Loucy (cell line): ENCODE measurements around the gene LACTBL1.

Experiments
- H2AFZ ChIP-seq: fragments of 200-600 bp; sonication (generic); 2 replicates; pipeline ENCODE4 v1.6.0; 2016; ENCODE audit warnings: antibody characterized with exemption, mild to moderate bottlenecking, low read length, moderate library complexity
- H3F3A ChIP-seq: fragments of 200-600 bp; 2 replicates; pipeline ENCODE4 v1.6.0; 2016; ENCODE audit warnings: antibody characterized with exemption, low read depth, mild to moderate bottlenecking
- H3K27me3 ChIP-seq: fragments of 200-600 bp; sonication (generic); 2 replicates; pipeline ENCODE4 v1.6.1; 2014; ENCODE audit warnings: low read length, mild to moderate bottlenecking; ENCODE audit not compliant: insufficient read depth, poor library complexity, severe bottlenecking
- H3K36me3 ChIP-seq: fragments of 200-600 bp; sonication (generic); 2 replicates; pipeline ENCODE4 v1.6.1; 2016; ENCODE audit warnings: low read length; ENCODE audit not compliant: insufficient read depth
- H3K4me1 ChIP-seq: fragments of 200-600 bp; sonication (generic); 2 replicates; pipeline ENCODE4 v1.5.1; 2014; ENCODE audit warnings: low read length, mild to moderate bottlenecking; ENCODE audit not compliant: insufficient read depth, poor library complexity, severe bottlenecking
- H3K4me2 ChIP-seq: fragments of 200-600 bp; sonication (generic); 2 replicates; pipeline ENCODE4 v1.6.0; 2014; ENCODE audit warnings: antibody characterized with exemption, low read length, low read depth, mild to moderate bottlenecking; ENCODE audit not compliant: poor library complexity, severe bottlenecking
- H3K4me3 ChIP-seq: fragments of 200-600 bp; sonication (generic); 2 replicates; pipeline ENCODE4 v1.5.1; 2014; ENCODE audit warnings: low read length, mild to moderate bottlenecking, mixed read lengths; ENCODE audit not compliant: poor library complexity, severe bottlenecking
- H3K79me2 ChIP-seq: fragments of 200-600 bp; sonication (generic); 2 replicates; pipeline ENCODE4 v1.6.1; 2014; ENCODE audit warnings: low read length; ENCODE audit not compliant: insufficient read depth
- H3K9ac ChIP-seq: fragments of 200-600 bp; sonication (generic); 2 replicates; pipeline ENCODE4 v1.6.0; 2014; ENCODE audit warnings: mild to moderate bottlenecking, low read depth, low read length, moderate library complexity; ENCODE audit not compliant: poor library complexity, severe bottlenecking
- H3K9me2 ChIP-seq: fragments of 200-600 bp; sonication (generic); replicated peaks from 2 replicates; pipeline ENCODE4 v1.6.1; 2016; ENCODE audit warnings: low read depth, low read length, mixed read lengths
- H3K9me3 ChIP-seq: fragments of 200-600 bp; sonication (generic); 2 replicates; pipeline ENCODE4 v1.6.1; 2014; ENCODE audit warnings: mild to moderate bottlenecking, antibody characterized with exemption, low read length, low read depth; ENCODE audit not compliant: insufficient read depth
- H4K20me1 ChIP-seq: fragments of 200-600 bp; sonication (generic); 2 replicates; pipeline ENCODE4 v1.6.0; 2014; ENCODE audit warnings: antibody characterized with exemption, low read length, mild to moderate bottlenecking; ENCODE audit not compliant: insufficient read depth, poor library complexity, severe bottlenecking
- EZH2phosphoT487 ChIP-seq: fragments of 200-600 bp; IDR thresholded peaks from 2 replicates; pipeline ENCODE4 v1.6.1; 2018; ENCODE audit warnings: antibody characterized with exemption, mild to moderate bottlenecking, moderate library complexity, borderline replicate concordance
- TF ChIP-seq, protein P1 (sequence below): fragments of 200-600 bp; sonication (generic); conservative IDR thresholded peaks from 2 replicates; pipeline ENCODE4 v1.5.1; 2014; ENCODE audit warnings: mild to moderate bottlenecking, antibody characterized with exemption, low read length

LACTBL1 gene

DNA sequence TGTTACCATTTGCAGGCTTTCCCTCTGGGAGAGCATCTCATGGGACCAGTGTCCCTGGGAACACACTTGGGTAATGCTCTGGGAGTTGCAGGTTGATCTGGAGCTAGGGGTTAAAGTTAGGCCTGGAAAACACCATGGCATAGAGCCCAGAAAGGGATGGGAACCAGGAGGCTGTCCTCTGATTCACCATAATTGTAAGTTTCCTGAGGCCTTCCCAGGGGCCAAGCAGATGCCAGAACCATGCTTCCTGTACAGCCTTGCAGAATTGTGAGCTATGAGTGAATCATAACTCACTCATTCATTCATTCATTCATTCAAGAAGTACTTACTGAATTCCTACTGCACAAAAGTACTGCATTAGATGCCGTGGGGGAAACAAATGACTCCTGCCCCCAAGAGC lies 50.0 kb downstream of the LACTBL1 start:
- Histone ChIP-seq H3K4me3 (no peak overlapping the region), H4K20me1 (no peaks in the 10 kb centered on the region), H3F3A (no peaks in the 10 kb centered on the region), H3K27me3 (no peaks in the 10 kb centered on the region), H3K9ac (no peak overlapping the region), H3K36me3 (no peaks in the 10 kb centered on the region), H2AFZ (no peak overlapping the region), H3K4me1 (no peaks in the 10 kb centered on the region), H3K9me2 (no peaks in the 10 kb centered on the region), H3K9me3 (no peaks in the 10 kb centered on the region), H3K79me2 (no peaks in the 10 kb centered on the region), H3K4me2 (no peak overlapping the region)
- TF ChIP-seq, protein P1, sequence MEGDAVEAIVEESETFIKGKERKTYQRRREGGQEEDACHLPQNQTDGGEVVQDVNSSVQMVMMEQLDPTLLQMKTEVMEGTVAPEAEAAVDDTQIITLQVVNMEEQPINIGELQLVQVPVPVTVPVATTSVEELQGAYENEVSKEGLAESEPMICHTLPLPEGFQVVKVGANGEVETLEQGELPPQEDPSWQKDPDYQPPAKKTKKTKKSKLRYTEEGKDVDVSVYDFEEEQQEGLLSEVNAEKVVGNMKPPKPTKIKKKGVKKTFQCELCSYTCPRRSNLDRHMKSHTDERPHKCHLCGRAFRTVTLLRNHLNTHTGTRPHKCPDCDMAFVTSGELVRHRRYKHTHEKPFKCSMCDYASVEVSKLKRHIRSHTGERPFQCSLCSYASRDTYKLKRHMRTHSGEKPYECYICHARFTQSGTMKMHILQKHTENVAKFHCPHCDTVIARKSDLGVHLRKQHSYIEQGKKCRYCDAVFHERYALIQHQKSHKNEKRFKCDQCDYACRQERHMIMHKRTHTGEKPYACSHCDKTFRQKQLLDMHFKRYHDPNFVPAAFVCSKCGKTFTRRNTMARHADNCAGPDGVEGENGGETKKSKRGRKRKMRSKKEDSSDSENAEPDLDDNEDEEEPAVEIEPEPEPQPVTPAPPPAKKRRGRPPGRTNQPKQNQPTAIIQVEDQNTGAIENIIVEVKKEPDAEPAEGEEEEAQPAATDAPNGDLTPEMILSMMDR, result no peak
- TF ChIP-seq EZH2phosphoT487, result no peak

DNA sequence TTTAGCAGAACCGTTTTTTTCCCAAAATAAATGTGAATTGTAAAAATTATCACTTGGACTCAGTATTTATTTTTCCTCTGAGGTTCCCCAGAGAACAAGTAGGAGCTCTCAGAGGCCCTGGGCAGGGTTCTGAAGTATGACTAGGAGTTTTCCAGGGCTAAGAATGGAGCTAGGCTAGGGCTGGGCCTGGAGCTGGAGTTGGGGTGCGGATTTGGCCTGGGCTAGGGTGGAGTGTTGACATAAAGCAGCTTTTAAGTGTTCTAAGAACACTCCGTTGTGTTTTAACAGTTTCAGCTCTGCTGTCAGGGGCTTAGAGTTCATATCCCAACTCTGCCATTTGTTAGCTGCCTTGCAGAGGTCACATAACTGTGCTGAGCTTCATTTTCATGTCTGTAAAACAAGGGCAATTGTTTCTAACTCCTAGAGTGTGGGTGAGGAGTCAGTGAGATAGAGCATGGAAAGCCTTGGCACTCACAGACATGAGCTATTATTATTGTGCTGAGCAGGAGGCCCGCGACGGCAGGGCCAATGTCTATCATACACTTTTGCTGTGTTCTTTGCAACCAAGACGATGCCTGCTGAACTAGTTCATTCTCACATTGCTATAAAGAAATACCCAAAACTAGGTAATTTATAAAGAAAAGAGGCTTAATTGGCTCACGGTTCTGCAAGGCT lies 51.1 kb downstream of the LACTBL1 start:
- H3K79me2 ChIP-seq, result no peaks in the 10 kb centered on the region
- peaks cover 4% of the 10 kb centered on the region for H3K4me1 ChIP-seq
- H3K4me2 ChIP-seq, result no peak overlapping the region
- no peak overlapping the region for H3K9ac ChIP-seq
- H3F3A ChIP-seq, result no peaks in the 10 kb centered on the region
- no peak overlapping the region for H2AFZ ChIP-seq
- H3K9me3 ChIP-seq, result no peaks in the 10 kb centered on the region
- no peaks in the 10 kb centered on the region for H4K20me1 ChIP-seq
- H3K9me2 ChIP-seq, result no peaks in the 10 kb centered on the region
- TF ChIP-seq, protein P1, result no peak
- TF ChIP-seq EZH2phosphoT487, result no peak
- H3K36me3 ChIP-seq, result no peaks in the 10 kb centered on the region
- H3K27me3 ChIP-seq, result no peaks in the 10 kb centered on the region
- H3K4me3 ChIP-seq, result no peak overlapping the region

DNA sequence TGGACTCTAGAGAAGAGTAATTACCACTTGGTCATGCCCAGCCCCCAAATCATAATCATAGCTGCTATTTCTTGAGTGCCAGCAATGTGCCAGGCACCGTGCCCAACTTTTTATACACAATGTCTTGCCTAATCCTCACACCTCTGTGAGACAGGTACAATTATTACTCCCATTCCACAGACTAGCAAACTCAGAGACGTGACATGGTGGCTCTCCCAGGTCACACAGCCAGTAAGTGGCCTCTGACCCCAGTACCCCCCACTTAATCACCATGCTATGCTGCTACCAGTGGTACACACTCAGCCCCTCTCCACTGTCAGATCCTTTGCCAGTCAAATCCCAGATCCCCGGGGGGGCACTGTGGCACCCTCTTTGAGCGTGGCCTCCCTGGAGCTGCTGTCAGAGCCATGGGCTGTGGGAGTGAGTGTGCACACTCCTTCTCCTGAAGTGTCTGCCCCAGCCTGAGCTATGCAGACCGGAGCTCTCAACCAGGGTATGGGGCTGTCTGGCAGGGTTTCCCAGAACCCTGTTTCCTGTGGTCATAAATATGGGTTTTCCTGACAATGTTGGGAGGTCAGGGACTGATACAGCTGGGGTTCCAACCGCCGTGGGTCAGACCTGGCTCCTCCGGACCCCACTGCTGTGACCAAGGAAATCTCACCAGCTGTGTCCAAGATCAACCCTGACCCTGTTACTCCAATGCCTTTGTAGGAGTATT lies 51.8 kb downstream of the LACTBL1 start:
- no peaks in the 10 kb centered on the region for H4K20me1 ChIP-seq
- no peaks in the 10 kb centered on the region for H3K36me3 ChIP-seq
- no peaks in the 10 kb centered on the region for H3K27me3 ChIP-seq
- H3K9me2 ChIP-seq, result no peaks in the 10 kb centered on the region
- TF ChIP-seq EZH2phosphoT487, result no peak
- TF ChIP-seq, protein P1, result no peak
- no peaks in the 10 kb centered on the region for H3F3A ChIP-seq
- no peak overlapping the region for H2AFZ ChIP-seq
- H3K79me2 ChIP-seq, result no peaks in the 10 kb centered on the region
- H3K4me3 ChIP-seq, result no peak overlapping the region
- H3K9ac ChIP-seq, result no peak overlapping the region
- H3K9me3 ChIP-seq, result no peaks in the 10 kb centered on the region
- H3K4me1 ChIP-seq, result peaks cover 6% of the 10 kb centered on the region
- no peak overlapping the region for H3K4me2 ChIP-seq
